ENCODE data around the gene REC114.

- TF ChIP-seq MAX (IDR thresholded peaks at IDR 0.05) (no peak), POLR2A (IDR thresholded peaks at IDR 0.05; ENCODE audit: control extremely low read depth in 1 of 2, low read depth in 2 of 2, low read length in 2 of 2) (no peak), EGR1 (IDR thresholded peaks at IDR 0.05; ENCODE audit: borderline replicate concordance, low read depth, low read length) (no peak), JUND (IDR thresholded peaks at IDR 0.05; ENCODE audit: low read length) (no peak), TBP (IDR thresholded peaks at IDR 0.05; ENCODE audit: low read depth, low read length) (no peak), EP300 (IDR thresholded peaks at IDR 0.05; ENCODE audit: borderline replicate concordance in 1 of 2, low read depth in 2 of 2, low read length in 2 of 2) (no peak), ZNF274 (IDR thresholded peaks at IDR 0.05; ENCODE audit: borderline replicate concordance, extremely low read depth, low read length) (no peak), RBBP5 (IDR thresholded peaks at IDR 0.05; ENCODE audit: borderline replicate concordance, low read depth, low read length) (no peak)
- TF ChIP-seq, protein P1, sequence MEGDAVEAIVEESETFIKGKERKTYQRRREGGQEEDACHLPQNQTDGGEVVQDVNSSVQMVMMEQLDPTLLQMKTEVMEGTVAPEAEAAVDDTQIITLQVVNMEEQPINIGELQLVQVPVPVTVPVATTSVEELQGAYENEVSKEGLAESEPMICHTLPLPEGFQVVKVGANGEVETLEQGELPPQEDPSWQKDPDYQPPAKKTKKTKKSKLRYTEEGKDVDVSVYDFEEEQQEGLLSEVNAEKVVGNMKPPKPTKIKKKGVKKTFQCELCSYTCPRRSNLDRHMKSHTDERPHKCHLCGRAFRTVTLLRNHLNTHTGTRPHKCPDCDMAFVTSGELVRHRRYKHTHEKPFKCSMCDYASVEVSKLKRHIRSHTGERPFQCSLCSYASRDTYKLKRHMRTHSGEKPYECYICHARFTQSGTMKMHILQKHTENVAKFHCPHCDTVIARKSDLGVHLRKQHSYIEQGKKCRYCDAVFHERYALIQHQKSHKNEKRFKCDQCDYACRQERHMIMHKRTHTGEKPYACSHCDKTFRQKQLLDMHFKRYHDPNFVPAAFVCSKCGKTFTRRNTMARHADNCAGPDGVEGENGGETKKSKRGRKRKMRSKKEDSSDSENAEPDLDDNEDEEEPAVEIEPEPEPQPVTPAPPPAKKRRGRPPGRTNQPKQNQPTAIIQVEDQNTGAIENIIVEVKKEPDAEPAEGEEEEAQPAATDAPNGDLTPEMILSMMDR (IDR thresholded peaks at IDR 0.05; ENCODE audit: control extremely low read depth in 1 of 3, insufficient read depth in 1 of 3, low read depth in 1 of 3, low read length in 3 of 3) = no peak
Measured at GRCh38 chr15:73599934-73600333, 157.0 kb downstream of the REC114 start.
